Smooth muscle cell (in vitro differentiated cells): ENCODE measurements around the gene EIF2AK3. TPM values are rescaled to one million over a fixed set of nuclear protein-coding genes. Genes with fewer than 3 reads are reported as not detected.
A peak's percentile ranks its signal among the peaks of the same experiment; 100 is the strongest.

Experiments
- DNase-seq: peaks from one replicate; lab custom pipeline; 2025; ENCODE audit not compliant: unreplicated experiment; lab: John Stamatoyannopoulos, UW
- H2AFZ ChIP-seq: fragments of 200-600 bp; sonication (generic); 2 replicates; pipeline ENCODE4 v1.6.0; 2016; ENCODE audit warnings: antibody characterized with exemption, low read depth, mild to moderate bottlenecking
- H3F3A ChIP-seq: fragments of 200-600 bp; sonication (generic); 2 replicates; pipeline ENCODE4 v1.6.0; 2017; ENCODE audit warnings: antibody characterized with exemption, low read depth
- H3K27ac ChIP-seq: fragments of 200-600 bp; sonication (generic); 2 replicates; pipeline ENCODE4 v1.5.1; 2016; ENCODE audit warnings: low read depth, mild to moderate bottlenecking
- H3K27me3 ChIP-seq: fragments of 200-600 bp; sonication (generic); 2 replicates; pipeline ENCODE4 v1.6.1; 2016; ENCODE audit warnings: low read depth, mild to moderate bottlenecking
- H3K36me3 ChIP-seq: fragments of 200-600 bp; sonication (generic); 2 replicates; pipeline ENCODE4 v1.5.1; 2016; ENCODE audit warnings: low read depth
- H3K4me1 ChIP-seq: fragments of 200-600 bp; sonication (generic); 2 replicates; pipeline ENCODE4 v1.5.1; 2016; ENCODE audit warnings: low read depth
- H3K4me2 ChIP-seq: fragments of 200-600 bp; sonication (generic); 2 replicates; pipeline ENCODE4 v1.6.0; 2016; ENCODE audit warnings: mild to moderate bottlenecking
- H3K4me3 ChIP-seq: fragments of 200-600 bp; sonication (generic); 2 replicates; pipeline ENCODE4 v1.5.1; 2016; ENCODE audit warnings: mild to moderate bottlenecking
- H3K79me2 ChIP-seq: fragments of 200-600 bp; sonication (generic); 2 replicates; pipeline ENCODE4 v1.6.0; 2016; ENCODE audit warnings: low read depth, mild to moderate bottlenecking
- H3K9ac ChIP-seq: fragments of 200-600 bp; sonication (generic); 2 replicates; pipeline ENCODE4 v1.6.0; 2016; ENCODE audit warnings: low read depth
- H3K9me3 ChIP-seq: fragments of 200-600 bp; sonication (generic); replicated peaks from 2 replicates; pipeline ENCODE4 v1.5.1; 2016; ENCODE audit warnings: low read depth
- H4K20me1 ChIP-seq: fragments of 200-600 bp; sonication (generic); 2 replicates; pipeline ENCODE4 v1.6.0; 2016; ENCODE audit warnings: low read depth
- WGBS: methylation state at CpG from one replicate; pipeline ENCODE4 v1.1.7; 2016; ENCODE audit warnings: low lambda C conversion rate; 5-methylcytosine and 5-hydroxymethylcytosine counted together
- polyA plus RNA-seq: library from polyadenylated mRNA; unstranded; fragments of >200 nt; fragmentation: Nextera tagmentation; extraction: Ambion mirVana; gene quantifications from 2 replicates; pipeline ENCODE4 v1.2.1, GENCODE V29; 2016
- total RNA-seq: library from RNA; depleted of rRNA; stranded (reverse); fragments of >200 nt; gene quantifications from 2 replicates; pipeline ENCODE4 v1.2.3, GENCODE V29; 2014
- TF ChIP-seq, protein P1 (sequence below): fragments of 200-600 bp; sonication (generic); IDR thresholded peaks from 2 replicates; pipeline ENCODE4 v1.5.1; 2017; ENCODE audit warnings: borderline replicate concordance, mild to moderate bottlenecking, antibody characterized with exemption; ENCODE audit not compliant: insufficient read depth, poor library complexity, severe bottlenecking

The EIF2AK3 gene
- total and polyA plus RNA-seq, 2 experiments from 2014 or later: 16.2 to 53.4 TPM

DNA sequence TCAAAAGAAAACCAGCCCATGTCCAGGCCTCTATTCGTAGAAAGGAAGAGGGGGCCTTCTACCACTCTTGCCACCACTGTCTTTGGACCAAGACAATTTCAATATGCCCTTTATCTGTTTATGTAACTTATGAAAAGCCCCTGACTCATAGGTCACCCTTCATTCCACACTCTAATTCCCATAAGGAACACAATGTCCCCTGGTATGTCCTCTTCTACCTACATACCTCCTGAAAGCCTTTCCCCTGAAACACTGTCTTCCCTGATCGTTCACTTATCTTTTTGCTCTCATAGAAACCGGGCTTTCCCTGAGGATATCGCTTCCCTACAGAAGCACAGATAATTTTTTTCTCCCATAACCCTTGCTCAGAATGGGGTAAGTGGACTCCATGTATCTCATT, 13.3 kb downstream of the EIF2AK3 start:
- no peak for DNase-seq
- TF ChIP-seq, protein P1, sequence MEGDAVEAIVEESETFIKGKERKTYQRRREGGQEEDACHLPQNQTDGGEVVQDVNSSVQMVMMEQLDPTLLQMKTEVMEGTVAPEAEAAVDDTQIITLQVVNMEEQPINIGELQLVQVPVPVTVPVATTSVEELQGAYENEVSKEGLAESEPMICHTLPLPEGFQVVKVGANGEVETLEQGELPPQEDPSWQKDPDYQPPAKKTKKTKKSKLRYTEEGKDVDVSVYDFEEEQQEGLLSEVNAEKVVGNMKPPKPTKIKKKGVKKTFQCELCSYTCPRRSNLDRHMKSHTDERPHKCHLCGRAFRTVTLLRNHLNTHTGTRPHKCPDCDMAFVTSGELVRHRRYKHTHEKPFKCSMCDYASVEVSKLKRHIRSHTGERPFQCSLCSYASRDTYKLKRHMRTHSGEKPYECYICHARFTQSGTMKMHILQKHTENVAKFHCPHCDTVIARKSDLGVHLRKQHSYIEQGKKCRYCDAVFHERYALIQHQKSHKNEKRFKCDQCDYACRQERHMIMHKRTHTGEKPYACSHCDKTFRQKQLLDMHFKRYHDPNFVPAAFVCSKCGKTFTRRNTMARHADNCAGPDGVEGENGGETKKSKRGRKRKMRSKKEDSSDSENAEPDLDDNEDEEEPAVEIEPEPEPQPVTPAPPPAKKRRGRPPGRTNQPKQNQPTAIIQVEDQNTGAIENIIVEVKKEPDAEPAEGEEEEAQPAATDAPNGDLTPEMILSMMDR: no peak
- Histone ChIP-seq H3K9me3 (no peaks in the 10 kb centered on the region), H2AFZ (no peak overlapping the region), H3K4me1 (peaks cover 24% of the 10 kb centered on the region), H3K27ac (peak overlapping the region; percentile 56), H3F3A (peaks cover 26% of the 10 kb centered on the region), H3K9ac (no peak overlapping the region), H3K79me2 (peaks cover 95% of the 10 kb centered on the region), H3K27me3 (no peaks in the 10 kb centered on the region), H4K20me1 (peaks cover 100% of the 10 kb centered on the region), H3K4me2 (peak overlapping the region; percentile 21), H3K4me3 (no peak overlapping the region), H3K36me3 (no peaks in the 10 kb centered on the region)
- 71% methylated on average over 4 of the region's 4 CpGs for WGBS

GRCh38 chr2:88608184-88608583, 19.1 kb downstream of the EIF2AK3 start:
- WGBS: 89% methylated on average over 3 of the region's 3 CpGs
- Histone ChIP-seq H3K79me2 (peaks cover 79% of the 10 kb centered on the region), H3K27me3 (no peaks in the 10 kb centered on the region), H3K27ac (peak overlapping the region; percentile 7), H4K20me1 (peaks cover 98% of the 10 kb centered on the region), H3K4me3 (no peak overlapping the region), H2AFZ (no peak overlapping the region), H3K9me3 (no peaks in the 10 kb centered on the region), H3K4me2 (no peak overlapping the region), H3K36me3 (no peaks in the 10 kb centered on the region), H3F3A (peaks cover 21% of the 10 kb centered on the region), H3K4me1 (peaks cover 18% of the 10 kb centered on the region), H3K9ac (no peak overlapping the region)
- no peak for DNase-seq
- TF ChIP-seq, protein P1: no peak

DNA sequence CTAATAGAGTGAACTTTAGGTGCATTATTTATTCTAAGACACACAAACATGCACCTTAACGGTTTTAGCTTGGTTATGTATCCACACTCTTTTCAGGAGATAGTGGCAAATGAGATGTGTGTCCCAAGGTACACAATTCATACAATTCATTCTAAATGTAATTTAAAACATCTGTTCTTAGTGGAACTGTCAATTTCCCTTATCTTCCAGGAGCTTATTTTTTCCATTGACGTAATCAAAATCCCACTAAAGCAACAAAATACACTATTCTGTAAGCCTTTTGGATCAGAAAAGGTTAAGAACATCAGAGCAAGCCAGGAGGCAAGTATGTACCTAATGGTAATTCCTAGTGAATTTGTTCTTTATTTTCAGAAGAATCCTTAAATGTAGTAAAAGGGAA, 19.8 kb downstream of the EIF2AK3 start:
- 86% methylated on average over 2 of the region's 2 CpGs for WGBS
- Histone ChIP-seq H3K27ac (peak overlapping the region; percentile 7), H2AFZ (no peak overlapping the region), H3K9ac (no peak overlapping the region), H3K4me3 (no peak overlapping the region), H3K79me2 (peaks cover 78% of the 10 kb centered on the region), H3K4me2 (no peak overlapping the region), H3K36me3 (no peaks in the 10 kb centered on the region), H3K4me1 (peaks cover 18% of the 10 kb centered on the region), H4K20me1 (peaks cover 98% of the 10 kb centered on the region), H3F3A (peaks cover 18% of the 10 kb centered on the region), H3K9me3 (no peaks in the 10 kb centered on the region), H3K27me3 (no peaks in the 10 kb centered on the region)
- DNase-seq: no peak
- TF ChIP-seq, protein P1: no peak

- Histone ChIP-seq H3K9me3 (no peaks in the 10 kb centered on the region), H3K36me3 (no peaks in the 10 kb centered on the region), H3K4me2 (no peak overlapping the region), H4K20me1 (peaks cover 96% of the 10 kb centered on the region), H3K4me1 (peaks cover 21% of the 10 kb centered on the region), H3K9ac (no peak overlapping the region), H3K4me3 (no peak overlapping the region), H3K79me2 (peaks cover 73% of the 10 kb centered on the region), H3K27ac (no peak overlapping the region), H3K27me3 (no peaks in the 10 kb centered on the region), H3F3A (peaks cover 24% of the 10 kb centered on the region), H2AFZ (no peak overlapping the region)
- TF ChIP-seq, protein P1: no peak
- no peak for DNase-seq
- WGBS: 68% methylated on average over 3 of the region's 3 CpGs
These were observed 20.8 kb downstream of the EIF2AK3 start for GRCh38 chr2:88606371-88607030.
